Liver (tissue), 9 donors: ENCODE results near the gene FBXW7. TPM values are rescaled to one million over a fixed set of nuclear protein-coding genes. Genes with fewer than 3 reads are reported as not detected.
"Not testable (repeated sequence)": the region's sequence is repeated elsewhere in the genome, so short reads cannot be mapped to it uniquely, and the experiment has no call there.

Experiments
- DNase-seq: peaks from one replicate; pipeline ENCODE4 v3.0.0-alpha.2; 2017; ENCODE audit warnings: low spot score
- H3K27ac ChIP-seq, 2 donors: one replicate each; pipeline ENCODE4 v1.7.0; 2013; ENCODE audit warnings: inconsistent platforms in 2 of 2, low read length in 2 of 2, control low read depth in 1 of 2, low read depth in 1 of 2, mild to moderate bottlenecking in 1 of 2
- H3K27me3 ChIP-seq, 4 donors: one replicate each; pipeline versions ENCODE4 v1.6.1 to v1.7.0; 2013; ENCODE audit warnings: low read length in 3 of 4, inconsistent platforms in 1 of 4, mild to moderate bottlenecking in 1 of 4, moderate library complexity in 1 of 4; ENCODE audit not compliant: control insufficient read depth in 4 of 4, insufficient read depth in 4 of 4
- H3K36me3 ChIP-seq, 4 donors: one replicate each; pipeline versions ENCODE4 v1.6.1 to v1.7.0; 2013; ENCODE audit warnings: low read length in 3 of 4, mild to moderate bottlenecking in 3 of 4, low read depth in 1 of 4, moderate library complexity in 1 of 4; ENCODE audit not compliant: control insufficient read depth in 4 of 4, insufficient read depth in 3 of 4
- H3K4me1 ChIP-seq, 4 donors: one replicate each; pipeline versions ENCODE4 v1.6.1 to v1.7.0; 2013; ENCODE audit warnings: low read length in 3 of 4, mild to moderate bottlenecking in 3 of 4, moderate library complexity in 1 of 4; ENCODE audit not compliant: control insufficient read depth in 4 of 4, insufficient read depth in 4 of 4
- H3K4me3 ChIP-seq, 3 donors: one replicate each; pipeline versions ENCODE4 v1.6.1 to v1.7.0; 2013; ENCODE audit warnings: low read length in 3 of 3, control low read depth in 1 of 3, low read depth in 1 of 3, mild to moderate bottlenecking in 1 of 3
- H3K9ac ChIP-seq, 2 donors: one replicate each; pipeline ENCODE4 v1.7.0; 2013; ENCODE audit warnings: low read length in 2 of 2, mild to moderate bottlenecking in 2 of 2, moderate library complexity in 2 of 2, control low read depth in 1 of 2, low read depth in 1 of 2
- H3K9me3 ChIP-seq, 4 donors: one replicate each; pipeline versions ENCODE4 v1.6.1 to v1.7.0; 2013; ENCODE audit warnings: low read length in 3 of 4; ENCODE audit not compliant: control insufficient read depth in 4 of 4
- FOXA1 ChIP-seq: IDR thresholded peaks from 2 replicates; pipeline ENCODE4 v1.6.1; 2016; ENCODE audit warnings: antibody characterized with exemption
- FOXA2 ChIP-seq: IDR thresholded peaks from 2 replicates; pipeline ENCODE4 v1.6.1; 2016; ENCODE audit warnings: antibody characterized with exemption
- HNF4G ChIP-seq: IDR thresholded peaks from 2 replicates; pipeline ENCODE4 v1.6.1; 2016; ENCODE audit warnings: antibody characterized with exemption
- JUND ChIP-seq, 2 donors: IDR thresholded peaks; 2 replicates each; pipeline ENCODE4 v1.6.1; 2016; ENCODE audit warnings: antibody characterized with exemption in 2 of 2
- NR2F2 ChIP-seq: IDR thresholded peaks from 2 replicates; pipeline ENCODE4 v1.6.1; 2016; ENCODE audit warnings: antibody characterized with exemption
- RAD21 ChIP-seq, 2 donors: IDR thresholded peaks; 2 replicates each; pipeline ENCODE4 v1.6.1; 2016; ENCODE audit warnings: antibody characterized with exemption in 2 of 2, mild to moderate bottlenecking in 2 of 2
- RXRA ChIP-seq, 2 donors: IDR thresholded peaks; 2 replicates each; pipeline ENCODE4 v1.6.1; 2017 to 2018; ENCODE audit warnings: antibody characterized with exemption in 2 of 2, mild to moderate bottlenecking in 1 of 2
- SP1 ChIP-seq: IDR thresholded peaks from 2 replicates; pipeline ENCODE4 v1.6.1; 2018; ENCODE audit warnings: antibody characterized with exemption, mild to moderate bottlenecking
- TAF1 ChIP-seq: conservative IDR thresholded peaks from 2 replicates; pipeline ENCODE4 v1.6.1; 2016; ENCODE audit warnings: antibody characterized with exemption, mild to moderate bottlenecking
- YY1 ChIP-seq: IDR thresholded peaks from 2 replicates; pipeline ENCODE4 v1.6.1; 2016; ENCODE audit warnings: antibody characterized with exemption, mild to moderate bottlenecking
- WGBS: extraction: QIAGEN DNeasy Blood & Tissue Kit; methylation state at CpG from one replicate; pipeline ENCODE4 v1.1.7; 2013; 5-methylcytosine and 5-hydroxymethylcytosine counted together
- polyA plus RNA-seq, 2 donors: library from polyadenylated mRNA; stranded (reverse) in 1 of 2; unstranded in 1 of 2; fragments of 200-250 nt in 1 of 2; fragments of >200 nt in 1 of 2; fragmentation: Nextera tagmentation in 1 of 2; extraction: Ambion mirVana in 1 of 2; gene quantifications; one replicate each; pipeline versions ENCODE4 v1.2.1 to v1.2.3, GENCODE V29; 2013 to 2015
- total RNA-seq, 2 donors: library from RNA; depleted of rRNA; stranded (reverse); fragments of >200 nt; gene quantifications; one replicate each; pipeline ENCODE4 v1.2.3, GENCODE V29; 2014
- TF ChIP-seq, protein P1 (sequence below): IDR thresholded peaks from 2 replicates; pipeline ENCODE4 v1.6.1; 2016; ENCODE audit warnings: antibody characterized with exemption
- TF ChIP-seq, protein P2 (sequence below): IDR thresholded peaks from 2 replicates; pipeline ENCODE4 v1.6.1; 2016; ENCODE audit warnings: antibody characterized with exemption, mild to moderate bottlenecking
- TF ChIP-seq, protein P3 (sequence below): IDR thresholded peaks from 2 replicates; pipeline ENCODE4 v1.6.1; 2016; ENCODE audit warnings: antibody characterized with exemption
- TF ChIP-seq, protein P4 (sequence below): fragments of 150-350 bp; IDR thresholded peaks from 2 replicates; pipeline ENCODE4 v1.5.1; 2017; ENCODE audit warnings: improper control_type of control experiment, low read depth, low read length; ENCODE audit not compliant: missing input control
- donor health status: healthy.
- donor health status: healthy.
- donor health status: healthy.
- donor health status: healthy.
- donor health status: healthy.

The FBXW7 gene
- total and polyA plus RNA-seq, 4 donors = 4.0 to 56.9 (median 16.1) TPM

DNA sequence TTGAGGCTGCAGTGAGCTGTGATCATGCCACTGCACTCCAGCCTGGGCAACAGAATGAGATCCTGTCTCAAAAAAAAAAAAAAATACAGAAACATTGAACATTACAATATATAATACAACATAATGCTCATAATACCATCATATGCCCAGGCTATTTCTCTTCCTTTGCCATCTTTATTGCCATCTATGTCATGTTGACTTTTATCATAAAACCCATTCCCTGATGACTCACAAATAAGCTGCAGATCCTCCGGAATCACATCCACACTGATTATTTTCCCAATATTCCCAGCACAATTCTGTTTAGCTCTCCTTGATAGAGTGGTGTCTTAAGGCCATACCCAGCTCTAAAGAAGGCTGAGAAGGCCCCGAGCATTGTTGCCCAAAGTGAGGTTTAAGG lies 9.2 kb upstream of the FBXW7 start:
- Histone ChIP-seq H3K27ac (no peak overlapping the region), H3K4me1 (no peaks in the 10 kb centered on the region), H3K4me3 (no peak overlapping the region), H3K9ac (no peak overlapping the region), H3K36me3 (peaks cover 0 to 1% (median 0%) of the 10 kb centered on the region in 4 donors), H3K27me3 (no peaks in the 10 kb centered on the region), H3K9me3 (peaks cover 0 to 4% (median 4%) of the 10 kb centered on the region in 4 donors)
- 88% methylated on average over 2 of the region's 2 CpGs for WGBS
- DNase-seq = no peak
- TF ChIP-seq, protein P1, sequence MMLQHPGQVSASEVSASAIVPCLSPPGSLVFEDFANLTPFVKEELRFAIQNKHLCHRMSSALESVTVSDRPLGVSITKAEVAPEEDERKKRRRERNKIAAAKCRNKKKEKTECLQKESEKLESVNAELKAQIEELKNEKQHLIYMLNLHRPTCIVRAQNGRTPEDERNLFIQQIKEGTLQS = no peak
- TF ChIP-seq SP1 (no peak), YY1 (no peak), RAD21 (IDR thresholded peaks at IDR 0.05) (no peak), FOXA1 (no peak), TAF1 (no peak), RXRA (IDR thresholded peaks at IDR 0.05) (no peak), JUND (IDR thresholded peaks at IDR 0.05) (no peak), FOXA2 (no peak), NR2F2 (no peak)
- TF ChIP-seq, protein P2, sequence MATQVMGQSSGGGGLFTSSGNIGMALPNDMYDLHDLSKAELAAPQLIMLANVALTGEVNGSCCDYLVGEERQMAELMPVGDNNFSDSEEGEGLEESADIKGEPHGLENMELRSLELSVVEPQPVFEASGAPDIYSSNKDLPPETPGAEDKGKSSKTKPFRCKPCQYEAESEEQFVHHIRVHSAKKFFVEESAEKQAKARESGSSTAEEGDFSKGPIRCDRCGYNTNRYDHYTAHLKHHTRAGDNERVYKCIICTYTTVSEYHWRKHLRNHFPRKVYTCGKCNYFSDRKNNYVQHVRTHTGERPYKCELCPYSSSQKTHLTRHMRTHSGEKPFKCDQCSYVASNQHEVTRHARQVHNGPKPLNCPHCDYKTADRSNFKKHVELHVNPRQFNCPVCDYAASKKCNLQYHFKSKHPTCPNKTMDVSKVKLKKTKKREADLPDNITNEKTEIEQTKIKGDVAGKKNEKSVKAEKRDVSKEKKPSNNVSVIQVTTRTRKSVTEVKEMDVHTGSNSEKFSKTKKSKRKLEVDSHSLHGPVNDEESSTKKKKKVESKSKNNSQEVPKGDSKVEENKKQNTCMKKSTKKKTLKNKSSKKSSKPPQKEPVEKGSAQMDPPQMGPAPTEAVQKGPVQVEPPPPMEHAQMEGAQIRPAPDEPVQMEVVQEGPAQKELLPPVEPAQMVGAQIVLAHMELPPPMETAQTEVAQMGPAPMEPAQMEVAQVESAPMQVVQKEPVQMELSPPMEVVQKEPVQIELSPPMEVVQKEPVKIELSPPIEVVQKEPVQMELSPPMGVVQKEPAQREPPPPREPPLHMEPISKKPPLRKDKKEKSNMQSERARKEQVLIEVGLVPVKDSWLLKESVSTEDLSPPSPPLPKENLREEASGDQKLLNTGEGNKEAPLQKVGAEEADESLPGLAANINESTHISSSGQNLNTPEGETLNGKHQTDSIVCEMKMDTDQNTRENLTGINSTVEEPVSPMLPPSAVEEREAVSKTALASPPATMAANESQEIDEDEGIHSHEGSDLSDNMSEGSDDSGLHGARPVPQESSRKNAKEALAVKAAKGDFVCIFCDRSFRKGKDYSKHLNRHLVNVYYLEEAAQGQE = no peak

DNA sequence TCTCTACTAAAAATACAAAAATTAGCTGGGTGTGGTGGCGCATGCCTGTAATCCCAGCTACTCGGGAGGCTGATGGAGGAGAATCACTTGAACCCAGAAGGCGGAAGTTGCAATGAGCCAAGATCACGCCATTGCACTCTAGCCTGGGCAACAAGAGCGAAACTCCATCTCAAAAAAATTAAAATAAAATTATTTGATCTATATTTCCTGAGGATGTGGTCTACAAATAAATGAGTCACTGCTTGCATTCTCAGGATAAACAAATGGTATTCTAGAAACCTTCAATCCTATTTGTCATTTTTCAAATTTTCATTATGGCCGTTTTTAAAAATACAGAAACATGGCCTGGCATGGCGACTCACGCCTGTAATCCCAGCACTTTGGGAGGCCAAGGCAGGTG lies 8.6 kb upstream of the FBXW7 start:
- not testable (repeated sequence) for DNase-seq, H3K36me3 ChIP-seq, H3K9me3 ChIP-seq, H3K4me3 ChIP-seq, H3K4me1 ChIP-seq, H3K27ac ChIP-seq, H3K27me3 ChIP-seq, H3K9ac ChIP-seq
- 93% methylated on average over 8 of the region's 8 CpGs for WGBS

DNA sequence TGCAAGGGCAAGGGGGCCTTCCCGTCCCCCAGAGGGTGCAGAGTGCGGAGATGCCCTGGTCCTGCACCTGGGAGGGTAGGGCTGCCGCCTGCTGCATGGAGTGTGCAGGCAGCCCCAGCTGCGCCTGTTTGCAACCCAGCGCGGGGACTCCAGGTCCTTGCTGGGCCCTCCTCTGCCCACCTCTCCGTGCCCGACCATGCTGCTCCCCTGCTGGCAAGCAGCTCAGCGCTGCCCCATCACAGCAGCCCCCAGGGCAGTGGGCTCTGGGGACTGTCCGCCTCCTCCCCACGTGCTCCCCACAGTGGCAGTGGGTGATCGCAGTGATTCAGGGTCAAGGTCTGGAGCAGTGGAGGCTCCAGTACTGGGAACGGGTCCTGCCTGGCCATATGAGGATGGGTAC lies 5.0 kb upstream of the FBXW7 start:
- H3K27me3 ChIP-seq = no peaks in the 10 kb centered on the region
- H3K4me3 ChIP-seq = no peak overlapping the region
- TF ChIP-seq HNF4G = no peak
- TF ChIP-seq, protein P3, sequence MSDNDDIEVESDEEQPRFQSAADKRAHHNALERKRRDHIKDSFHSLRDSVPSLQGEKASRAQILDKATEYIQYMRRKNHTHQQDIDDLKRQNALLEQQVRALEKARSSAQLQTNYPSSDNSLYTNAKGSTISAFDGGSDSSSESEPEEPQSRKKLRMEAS = no peak
- no peak for TF ChIP-seq SP1
- TF ChIP-seq, protein P4, sequence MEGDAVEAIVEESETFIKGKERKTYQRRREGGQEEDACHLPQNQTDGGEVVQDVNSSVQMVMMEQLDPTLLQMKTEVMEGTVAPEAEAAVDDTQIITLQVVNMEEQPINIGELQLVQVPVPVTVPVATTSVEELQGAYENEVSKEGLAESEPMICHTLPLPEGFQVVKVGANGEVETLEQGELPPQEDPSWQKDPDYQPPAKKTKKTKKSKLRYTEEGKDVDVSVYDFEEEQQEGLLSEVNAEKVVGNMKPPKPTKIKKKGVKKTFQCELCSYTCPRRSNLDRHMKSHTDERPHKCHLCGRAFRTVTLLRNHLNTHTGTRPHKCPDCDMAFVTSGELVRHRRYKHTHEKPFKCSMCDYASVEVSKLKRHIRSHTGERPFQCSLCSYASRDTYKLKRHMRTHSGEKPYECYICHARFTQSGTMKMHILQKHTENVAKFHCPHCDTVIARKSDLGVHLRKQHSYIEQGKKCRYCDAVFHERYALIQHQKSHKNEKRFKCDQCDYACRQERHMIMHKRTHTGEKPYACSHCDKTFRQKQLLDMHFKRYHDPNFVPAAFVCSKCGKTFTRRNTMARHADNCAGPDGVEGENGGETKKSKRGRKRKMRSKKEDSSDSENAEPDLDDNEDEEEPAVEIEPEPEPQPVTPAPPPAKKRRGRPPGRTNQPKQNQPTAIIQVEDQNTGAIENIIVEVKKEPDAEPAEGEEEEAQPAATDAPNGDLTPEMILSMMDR = no peak
- no peak for TF ChIP-seq RAD21 (IDR thresholded peaks at IDR 0.05)
- 95% methylated on average over 13 of the region's 13 CpGs for WGBS
- H3K9me3 ChIP-seq = peaks cover 0 to 13% (median 10%) of the 10 kb centered on the region in 4 donors
- H3K9ac ChIP-seq = no peak overlapping the region
- peaks cover 4 to 12% (median 10%) of the 10 kb centered on the region in 4 donors for H3K4me1 ChIP-seq
- H3K36me3 ChIP-seq = peaks cover 0 to 12% (median under 1%) of the 10 kb centered on the region in 4 donors
- no peak for DNase-seq
- no peak overlapping the region for H3K27ac ChIP-seq
